K562 (cell line): ENCODE data around the gene CLIC5. TPM values are rescaled to one million over a fixed set of nuclear protein-coding genes. Genes with fewer than 3 reads are reported as not detected.

ENCODE experiments used
- ATAC-seq: fragments of 200-7000 bp; cut with Tn5 transposase; 3 replicates; pipeline ENCODE4 v1.9.1; 2020; ENCODE audit warnings: moderate library complexity
- BruUV-seq: library from RNA; stranded (reverse); fragments of 400-500 nt; replicated peaks from 2 replicates; lab custom pipeline; 2021; lab: Mats Ljungman, UMichigan
- CTCF ChIA-PET: fragments of 300-600 bp; formaldehyde crosslinking; extraction: SDS; loops from one replicate; lab custom pipeline; 2021; ENCODE audit warnings: low intra/inter-chr PET ratio; lab: Yijun Ruan, JAX
- POLR2A ChIA-PET: fragments of 300-600, 350-650 bp; sonication (Branson Sonifier 250); formaldehyde crosslinking; extraction: SDS; loops from one replicate; lab custom pipeline; 2021; ENCODE audit warnings: antibody characterized with exemption, inconsistent platforms; lab: Yijun Ruan, JAX
- DNase-seq, 4 experiments: peaks; one replicate each; pipeline versions ENCODE4 v3.0.0 to v3.0.0-alpha.2; 2011 to 2018; ENCODE audit warnings: low spot score in 3 of 4, mixed read lengths in 3 of 4; ENCODE audit errors: extremely low read depth in 1 of 4
- FAIRE-seq: peaks from 2 replicates; lab custom pipeline; 2011; peaks lifted over from hg19 to GRCh38; lab: Jason Lieb, UNC
- H2AFZ ChIP-seq: 2 replicates; pipeline ENCODE4 v1.6.0; 2011; ENCODE audit warnings: low read depth, low read length, control low read depth, inconsistent platforms
- H3K27ac ChIP-seq: fragments of 200-600 bp; 3 replicates; pipeline ENCODE4 v1.8.0; 2011; ENCODE audit warnings: low read depth, mild to moderate bottlenecking, control low read depth, inconsistent platforms, low read length, moderate library complexity, mixed read lengths; ENCODE audit errors: extremely low read depth
- H3K27me3 ChIP-seq, 2 experiments: fragments of 300-600 bp in 1 of 2; 2 replicates in 1 of 2; 3 replicates in 1 of 2; pipeline versions ENCODE4 v1.6.0 to v1.8.0; 2011; ENCODE audit warnings: inconsistent platforms in 2 of 2, low read length in 2 of 2, mild to moderate bottlenecking in 1 of 2, mixed read lengths in 1 of 2, moderate library complexity in 1 of 2; ENCODE audit not compliant: control insufficient read depth in 2 of 2, insufficient read depth in 2 of 2
- H3K36me3 ChIP-seq: fragments of 300-600 bp; 3 replicates; pipeline ENCODE4 v1.8.0; 2011; ENCODE audit warnings: mild to moderate bottlenecking, low read length, inconsistent platforms; ENCODE audit not compliant: control insufficient read depth, insufficient read depth
- H3K4me1 ChIP-seq, 2 experiments: fragments of 200-600 bp in 1 of 2; replicated peaks in 1 of 2; 2 replicates in 1 of 2; 3 replicates in 1 of 2; pipeline versions ENCODE4 v1.5.1 to v1.8.0; 2011; ENCODE audit warnings: inconsistent platforms in 2 of 2, low read length in 2 of 2, mild to moderate bottlenecking in 1 of 2, mixed read lengths in 1 of 2, moderate library complexity in 1 of 2; ENCODE audit not compliant: control insufficient read depth in 2 of 2, insufficient read depth in 2 of 2
- H3K4me2 ChIP-seq: 2 replicates; pipeline ENCODE4 v1.6.1; 2011; ENCODE audit warnings: low read length, control low read depth, inconsistent platforms, mixed read lengths; ENCODE audit not compliant: insufficient read depth
- H3K4me3 ChIP-seq: fragments of 200-600 bp; sonication (generic), shearing (Covaris generic); 2 replicates; pipeline ENCODE4 v1.5.1; 2016; ENCODE audit warnings: control low read depth, inconsistent platforms
- H3K79me2 ChIP-seq: fragments of 200-600 bp; 3 replicates; pipeline ENCODE4 v1.8.0; 2011; ENCODE audit warnings: low read length, inconsistent platforms; ENCODE audit not compliant: control insufficient read depth, insufficient read depth
- H3K9ac ChIP-seq, 2 experiments: 2 replicates each; pipeline versions ENCODE4 v1.6.0 to v1.6.1; 2011; ENCODE audit warnings: low read depth in 2 of 2, low read length in 2 of 2, control low read depth in 1 of 2, inconsistent platforms in 1 of 2, mild to moderate bottlenecking in 1 of 2, mixed read lengths in 1 of 2; ENCODE audit not compliant: insufficient read depth in 1 of 2
- H3K9me1 ChIP-seq: one replicate; pipeline ENCODE4 v1.6.0; 2011; ENCODE audit warnings: inconsistent platforms, mild to moderate bottlenecking, low read length, moderate library complexity; ENCODE audit not compliant: control insufficient read depth, insufficient read depth
- H3K9me3 ChIP-seq: replicated peaks from 2 replicates; pipeline ENCODE4 v1.5.1; 2011; ENCODE audit warnings: low read depth, low read length, inconsistent platforms; ENCODE audit not compliant: control insufficient read depth, insufficient read depth
- H4K20me1 ChIP-seq: replicated peaks from 2 replicates; pipeline ENCODE4 v1.6.1; 2011; ENCODE audit warnings: low read length, inconsistent platforms, mixed read lengths; ENCODE audit not compliant: control insufficient read depth, insufficient read depth
- BACH1 ChIP-seq: fragments of 200-800 bp; sonication (Bioruptor generic); IDR thresholded peaks from 2 replicates; pipeline ENCODE4 v1.6.1; 2016; ENCODE audit warnings: missing genetic modification characterization, missing compliant biosample characterization
- MBD1 ChIP-seq: fragments of 250-450 bp; sonication (Bioruptor Pico); IDR thresholded peaks from 2 replicates; pipeline ENCODE4 v1.8.0; 2022; ENCODE audit warnings: inconsistent platforms
- NCOA1 ChIP-seq: fragments of 450-650 bp; IDR thresholded peaks from 2 replicates; pipeline ENCODE4 v1.6.1; 2016; ENCODE audit warnings: low read depth
- NFATC3 ChIP-seq: fragments of 450-650 bp; IDR thresholded peaks from 2 replicates; pipeline ENCODE4 v1.6.1; 2017; ENCODE audit warnings: mild to moderate bottlenecking
- RFX5 ChIP-seq: IDR thresholded peaks from 2 replicates; pipeline ENCODE4 v1.6.1; 2011; ENCODE audit warnings: low read depth, mild to moderate bottlenecking, improper control_type of control experiment, low read length
- TOE1 ChIP-seq, 2 experiments: fragments of 450-650 bp in 1 of 2; sonication (generic) in 1 of 2; formaldehyde crosslinking in 1 of 2; IDR thresholded peaks; 2 replicates each; pipeline versions ENCODE4 v1.7.1 to v1.8.0; 2016 to 2022; ENCODE audit warnings: borderline replicate concordance in 2 of 2, mild to moderate bottlenecking in 2 of 2, antibody characterized with exemption in 1 of 2, inconsistent platforms in 1 of 2, low read depth in 1 of 2, missing genetic modification reagents in 1 of 2, moderate library complexity in 1 of 2
- ZBTB26 ChIP-seq: fragments of 450-650 bp; formaldehyde crosslinking; IDR thresholded peaks from 2 replicates; pipeline ENCODE4 v1.4.0; 2022; ENCODE audit warnings: missing genetic modification characterization
- ZKSCAN8 ChIP-seq: fragments of 200-800 bp; sonication (Bioruptor generic); IDR thresholded peaks from 2 replicates; pipeline ENCODE4 v1.6.1; 2016; ENCODE audit warnings: missing genetic modification characterization, missing compliant biosample characterization
- ZNF398 ChIP-seq: fragments of 250-450 bp; sonication (Bioruptor Pico); IDR thresholded peaks from 2 replicates; pipeline ENCODE4 v1.8.0; 2021; ENCODE audit warnings: moderate library complexity, mild to moderate bottlenecking, inconsistent platforms
- WGBS: fragments of 100-300 bp; shearing (Covaris generic); methylation state at CpG from one replicate; pipeline ENCODE4 v1.1.6; 2016; ENCODE audit warnings: low coverage, mixed read lengths; ENCODE audit not compliant: insufficient coverage; ENCODE audit errors: missing lambda C conversion rate; 5-methylcytosine and 5-hydroxymethylcytosine counted together
- in situ Hi-C: fragments of 300-500 bp; cut with MboI; formaldehyde crosslinking; loops from 4 replicates; pipeline ENCODE4 v1.15.0; 2018; ENCODE audit warnings: inconsistent platforms, mixed read lengths
- intact Hi-C: fragments of 100-400 bp; cut with micrococcal nuclease; formaldehyde crosslinking; loops from 2 replicates; pipeline ENCODE4 v1.14.2; 2022
- polyA plus RNA-seq, 8 experiments: library from polyadenylated mRNA; depleted of rRNA in 4 of 8; stranded (reverse) in 5 of 8; unstranded in 3 of 8; fragments of >200 nt; fragmentation: Nextera tagmentation in 2 of 8; fragmentation: Illumina TruSeq in 1 of 8; extraction: Ambion mirVana in 2 of 8; extraction: Trizol in 1 of 8; gene quantifications; 2 replicates each; pipeline versions ENCODE4 v1.2.1 to v1.2.3, GENCODE V29; 2011 to 2014; ENCODE audit warnings: inconsistent platforms in 1 of 8, missing spikeins in 1 of 8
- total RNA-seq, 7 experiments: library from RNA; depleted of rRNA in 6 of 7; stranded (reverse); fragments of >200 nt in 6 of 7; fragmentation: Illumina TruSeq in 2 of 7; extraction: Trizol in 2 of 7; gene quantifications; 2 replicates each; pipeline versions ENCODE4 v1.2.1 to v1.2.3, GENCODE V29; 2011 to 2021; ENCODE audit warnings: low replicate concordance in 1 of 7

CLIC5 gene
- total and polyA plus RNA-seq, 9 of the 15 experiments (the other 6 are each of a cell fraction or from before 2014, with no cell fraction given): 0.31 TPM; not detected in 8

GRCh38 chr6:45982280-45983036 is 33.2 kb downstream of the CLIC5 start:
- no peaks in the 10 kb centered on the region for H3K27me3 ChIP-seq
- no peaks in the 10 kb centered on the region for H3K9me3 ChIP-seq
- H3K4me2 ChIP-seq: no peak overlapping the region
- CTCF ChIA-PET: no interaction called here
- H3K79me2 ChIP-seq: no peaks in the 10 kb centered on the region
- POLR2A ChIA-PET: no interaction called here
- 0% methylated on average over 9 of the region's 9 CpGs for WGBS
- no peaks in the 10 kb centered on the region for H4K20me1 ChIP-seq
- H3K4me1 ChIP-seq: no peaks in the 10 kb centered on the region
- no peaks in the 10 kb centered on the region for H3K36me3 ChIP-seq
- DNase-seq (no peak), FAIRE-seq (no peak), ATAC-seq (no peak)
- H3K9me1 ChIP-seq: no peaks in the 10 kb centered on the region
- in situ Hi-C loops: no loop called here
- H3K27ac ChIP-seq: no peak overlapping the region
- no peak overlapping the region for H3K9ac ChIP-seq
- no TSS peak for BruUV-seq
- intact Hi-C loops: no loop called here
- no peak overlapping the region for H3K4me3 ChIP-seq
- TF ChIP-seq BACH1 (tag) (no peak), ZBTB26 (CRISPR knock-in tag) (no peak), NFATC3 (no peak), RFX5 (no peak), MBD1 (no peak), ZKSCAN8 (CRISPR knock-in tag) (no peak), TOE1 (IDR thresholded peaks at IDR 0.05; ENCODE audit: borderline replicate concordance) (no peak), TOE1 (CRISPR knock-in tag; IDR thresholded peaks at IDR 0.05; ENCODE audit: borderline replicate concordance, low read depth) (no peak), ZNF398 (CRISPR knock-in tag) (no peak), NCOA1 (no peak)
- no peak overlapping the region for H2AFZ ChIP-seq
